ENCODE measurements around the gene NTRK2.

DNA sequence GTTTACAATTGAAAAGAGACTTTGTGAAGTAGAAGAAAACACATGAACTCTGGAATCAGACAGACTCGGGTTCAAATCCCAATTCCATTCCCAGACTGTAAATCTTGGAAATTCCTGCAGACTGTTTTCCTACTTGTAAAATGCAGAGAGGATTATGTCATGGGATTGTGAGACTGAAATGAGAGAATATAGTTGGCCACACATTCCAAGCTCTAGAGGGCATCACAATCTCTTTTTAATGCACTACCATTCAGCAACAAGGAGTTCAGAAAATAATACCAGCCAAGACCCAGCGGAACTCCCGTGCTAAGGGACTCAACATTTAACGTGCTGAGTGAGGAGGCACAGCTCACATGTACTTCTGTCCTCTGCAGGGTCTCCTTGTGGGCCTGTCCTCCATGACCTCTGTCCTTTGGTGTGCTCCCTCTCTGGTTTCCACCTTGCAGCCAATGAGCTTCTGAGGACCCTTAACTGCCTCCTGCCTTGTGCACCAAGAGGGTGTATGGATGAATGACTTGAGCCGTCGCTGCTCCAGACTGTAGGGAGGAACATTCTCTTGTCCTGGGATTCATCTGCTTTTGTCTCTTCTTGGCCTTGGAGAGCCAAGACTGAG lies 263.5 kb downstream of the NTRK2 start:
- TF ChIP-seq CTCF (IDR thresholded peaks at IDR 0.05 in 4 of 5, conservative IDR thresholded peaks at IDR 0.05 in 1 of 5) = no peak
- TF ChIP-seq POLR2A (IDR thresholded peaks at IDR 0.05) = no peak
